Mucosa of stomach (tissue), 1 donor: ENCODE results near the gene MINK1.

ENCODE experiments used
- H3K27me3 ChIP-seq: one replicate; pipeline ENCODE4 v1.7.0; 2013; ENCODE audit warnings: mild to moderate bottlenecking, low read length; ENCODE audit not compliant: control insufficient read depth, insufficient read depth
- H3K36me3 ChIP-seq: one replicate; pipeline ENCODE4 v1.7.0; 2013; ENCODE audit warnings: low read length; ENCODE audit not compliant: control insufficient read depth, insufficient read depth
- H3K4me1 ChIP-seq: one replicate; pipeline ENCODE4 v1.7.0; 2013; ENCODE audit warnings: mild to moderate bottlenecking, low read length; ENCODE audit not compliant: control insufficient read depth, insufficient read depth
- H3K4me3 ChIP-seq: one replicate; pipeline ENCODE4 v1.7.0; 2013; ENCODE audit warnings: low read length
- H3K9ac ChIP-seq: one replicate; pipeline ENCODE4 v1.7.0; 2013; ENCODE audit warnings: mild to moderate bottlenecking, low read length, moderate library complexity
- H3K9me3 ChIP-seq: one replicate; pipeline ENCODE4 v1.7.0; 2013; ENCODE audit warnings: mild to moderate bottlenecking, low read length, moderate library complexity; ENCODE audit not compliant: control insufficient read depth
- donor health status: Pancreatic carcinoma.

Gene MINK1

DNA sequence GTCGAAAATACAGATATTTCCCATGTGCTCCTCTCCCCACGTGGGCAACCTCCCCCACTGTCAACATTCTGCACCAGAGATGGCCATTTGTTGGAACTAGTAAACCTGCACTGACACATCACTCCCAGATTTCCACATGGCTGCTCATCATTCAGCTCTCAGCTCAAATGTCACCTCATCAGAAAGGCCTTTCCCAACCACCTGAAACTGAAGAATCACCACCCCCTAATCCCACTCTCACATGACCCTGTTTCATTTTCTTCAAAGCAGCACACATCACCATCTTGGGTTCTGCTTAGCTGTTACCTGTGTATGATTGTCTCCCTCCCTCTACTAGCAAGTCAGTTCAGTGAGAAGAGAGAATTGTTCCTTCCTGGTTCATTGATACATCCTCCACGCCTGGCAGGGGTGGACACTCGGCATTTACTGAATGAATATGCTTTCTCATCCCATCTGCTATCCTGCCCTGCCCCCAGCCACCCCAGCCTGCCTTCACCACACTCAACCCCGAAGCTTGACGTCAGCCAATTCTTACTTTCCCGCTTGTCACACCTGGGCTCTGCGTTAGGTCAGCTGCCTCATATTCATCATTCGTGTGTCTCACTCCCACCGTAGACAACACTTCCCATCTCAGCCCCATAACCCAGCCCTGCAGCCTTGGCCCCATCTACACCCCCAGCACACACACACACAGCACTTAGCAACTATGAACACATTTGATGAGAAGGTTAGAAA, 32.5 kb upstream of the MINK1 start:
- H3K9ac ChIP-seq: no peak overlapping the region
- H3K36me3 ChIP-seq: no peaks in the 10 kb centered on the region
- H3K4me3 ChIP-seq: no peak overlapping the region

DNA sequence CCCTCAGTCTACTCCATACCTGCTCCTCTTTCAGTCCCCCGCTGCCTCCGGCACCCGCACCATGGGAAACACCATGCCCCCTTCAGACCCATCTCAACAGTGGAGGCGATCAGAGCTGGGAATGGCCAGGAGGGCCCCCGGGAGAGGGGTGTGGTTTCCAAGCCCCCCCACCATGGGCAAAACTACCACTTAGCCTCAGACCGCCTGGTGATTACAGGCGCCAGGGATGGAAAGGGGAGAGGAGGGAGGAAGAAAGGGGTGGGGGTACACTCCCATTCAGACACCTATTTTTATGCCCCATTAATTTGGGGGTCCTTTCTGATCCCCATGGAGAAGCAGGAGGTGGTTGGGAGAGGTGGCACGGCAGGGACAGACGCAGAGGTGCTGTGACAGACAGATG, 30.9 kb upstream of the MINK1 start, which contains the start of gene C17orf114:
Gene C17orf114 (minus strand): TSS at position 101 of the 400 bp plus-strand sequence.
- Histone ChIP-seq H3K36me3 (no peaks in the 10 kb centered on the region), H3K4me1 (peaks cover under 1% of the 10 kb centered on the region), H3K9ac (no peak within 1 kb of the TSS), H3K4me3 (no peak within 1 kb of the TSS), H3K27me3 (no peaks in the 10 kb centered on the region), H3K9me3 (no peaks in the 10 kb centered on the region)

More for the DNA sequence above, 32.5 kb upstream of the MINK1 start:
- Histone ChIP-seq H3K27me3 (no peaks in the 10 kb centered on the region), H3K4me1 (peaks cover 8% of the 10 kb centered on the region), H3K9me3 (no peaks in the 10 kb centered on the region)

DNA sequence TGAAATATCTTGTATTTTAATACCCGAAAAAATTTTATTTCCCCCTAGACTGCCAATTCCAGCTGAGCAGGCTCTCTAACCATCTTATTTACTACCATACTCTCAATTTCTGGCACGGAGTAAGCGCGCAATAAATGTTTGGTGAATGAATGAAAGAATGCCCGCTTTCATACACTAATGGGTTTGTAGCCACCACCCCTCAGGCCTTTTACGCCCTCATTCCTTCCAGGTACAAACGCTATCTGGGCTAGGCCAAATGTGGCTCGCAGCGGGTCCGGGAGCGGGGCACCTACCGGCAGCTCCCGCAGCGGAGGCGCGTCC, 26.7 kb upstream of the MINK1 start:
- Histone ChIP-seq H3K27me3 (no peaks in the 10 kb centered on the region), H3K36me3 (no peaks in the 10 kb centered on the region), H3K9me3 (no peaks in the 10 kb centered on the region), H3K4me1 (peaks cover 9% of the 10 kb centered on the region), H3K4me3 (no peak overlapping the region), H3K9ac (peak overlapping the region; percentile 39)

GRCh38 chr17:4806777-4807604, 26.1 kb upstream of the MINK1 start, which contains the start of gene PLD2:
TSS of gene PLD2 (plus strand) at chr17:4807152. CDS start at chr17:4807773, 621 bp downstream.
- no peaks in the 10 kb centered on the region for H3K9me3 ChIP-seq
- H3K4me1 ChIP-seq: peaks cover 9% of the 10 kb centered on the region
- peak within 1 kb of the TSS; percentile 71 for H3K9ac ChIP-seq
- H3K4me3 ChIP-seq: peak within 1 kb of the TSS; percentile 31
- H3K27me3 ChIP-seq: no peaks in the 10 kb centered on the region
- no peaks in the 10 kb centered on the region for H3K36me3 ChIP-seq

- Histone ChIP-seq H3K4me3 (no peak overlapping the region), H3K27me3 (no peaks in the 10 kb centered on the region), H3K9ac (peak overlapping the region; percentile 47), H3K9me3 (no peaks in the 10 kb centered on the region), H3K36me3 (no peaks in the 10 kb centered on the region), H3K4me1 (peaks cover 9% of the 10 kb centered on the region)
Observed at GRCh38 chr17:4807605-4808377, 25.3 kb upstream of the MINK1 start.

DNA sequence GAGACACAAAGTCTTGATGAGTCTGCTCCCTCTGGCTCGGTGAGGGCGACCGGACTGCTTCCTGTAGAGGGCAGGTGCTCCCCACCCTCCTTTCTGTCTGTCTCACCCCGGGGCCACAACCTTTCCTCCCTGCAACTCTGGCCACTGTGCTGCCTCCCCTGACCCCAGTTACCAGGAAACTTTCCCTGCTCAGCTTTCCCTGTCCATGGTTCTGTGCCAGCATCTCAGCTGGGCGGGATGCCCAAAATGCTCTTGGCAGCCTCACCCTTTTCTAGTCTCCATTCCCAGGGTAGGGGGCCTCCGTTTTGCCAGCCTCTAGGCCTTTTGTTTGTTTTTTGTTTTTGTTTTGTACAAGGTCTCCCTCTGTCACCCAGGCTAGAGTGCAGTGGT, 24.8 kb upstream of the MINK1 start:
- no peaks in the 10 kb centered on the region for H3K9me3 ChIP-seq
- H3K4me3 ChIP-seq: no peak overlapping the region
- H3K36me3 ChIP-seq: no peaks in the 10 kb centered on the region
- peaks cover 9% of the 10 kb centered on the region for H3K4me1 ChIP-seq
- H3K9ac ChIP-seq: no peak overlapping the region
- no peaks in the 10 kb centered on the region for H3K27me3 ChIP-seq

DNA sequence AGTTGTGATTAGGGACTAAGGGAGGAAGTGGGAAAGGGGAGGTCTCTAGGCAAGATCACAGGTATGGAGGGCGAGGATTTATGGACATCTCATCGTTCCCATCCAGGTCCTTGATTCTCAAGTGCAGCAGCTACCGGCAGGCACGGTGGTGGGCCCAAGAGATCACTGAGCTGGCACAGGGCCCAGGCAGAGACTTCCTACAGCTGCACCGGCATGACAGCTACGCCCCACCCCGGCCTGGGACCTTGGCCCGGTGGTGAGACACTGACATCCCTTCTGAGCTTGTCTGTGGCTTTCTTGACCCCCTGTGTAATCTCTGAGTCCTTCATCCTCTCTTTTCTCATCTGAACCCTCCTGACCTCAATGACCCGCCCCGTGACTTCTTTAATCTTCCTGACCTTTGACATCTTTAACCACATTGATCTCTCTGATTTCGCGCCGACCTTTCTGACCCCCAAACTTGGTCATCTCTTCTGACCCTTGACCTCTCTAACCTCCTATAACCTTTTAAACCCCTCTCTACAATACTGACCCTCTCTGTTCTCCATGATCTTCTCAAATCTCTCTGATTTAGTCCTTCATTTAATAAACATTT, 22.3 kb upstream of the MINK1 start:
- Histone ChIP-seq H3K9me3 (no peaks in the 10 kb centered on the region), H3K9ac (no peak overlapping the region), H3K36me3 (no peaks in the 10 kb centered on the region), H3K27me3 (no peaks in the 10 kb centered on the region), H3K4me3 (no peak overlapping the region), H3K4me1 (peaks cover 9% of the 10 kb centered on the region)

GRCh38 chr17:4811471-4811870, 21.7 kb upstream of the MINK1 start:
- no peak overlapping the region for H3K9ac ChIP-seq
- no peaks in the 10 kb centered on the region for H3K9me3 ChIP-seq
- H3K4me1 ChIP-seq: peaks cover 9% of the 10 kb centered on the region
- H3K36me3 ChIP-seq: no peaks in the 10 kb centered on the region
- H3K4me3 ChIP-seq: no peak overlapping the region
- no peaks in the 10 kb centered on the region for H3K27me3 ChIP-seq

DNA sequence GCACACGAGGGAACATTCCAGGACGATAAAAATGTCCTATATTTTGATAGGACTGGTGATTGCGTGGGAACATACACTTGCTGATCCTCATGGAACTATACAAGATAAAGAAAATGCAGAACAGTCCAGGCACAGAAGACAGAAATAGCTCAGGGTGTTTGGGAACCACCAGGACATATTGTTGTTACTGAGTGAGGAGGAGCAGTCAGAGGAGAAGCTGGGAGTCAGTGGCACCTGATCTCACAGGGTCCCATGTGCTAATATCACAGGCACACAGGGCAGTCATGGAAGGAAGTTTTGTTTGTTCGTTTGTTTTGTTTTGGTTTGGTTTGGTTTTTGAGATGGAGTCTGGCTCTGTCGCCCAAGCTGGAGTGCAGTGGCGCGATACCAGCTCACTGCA, 20.4 kb upstream of the MINK1 start:
- Histone ChIP-seq H3K4me3 (no peak overlapping the region), H3K4me1 (peaks cover 8% of the 10 kb centered on the region), H3K36me3 (no peaks in the 10 kb centered on the region), H3K9me3 (no peaks in the 10 kb centered on the region), H3K27me3 (no peaks in the 10 kb centered on the region), H3K9ac (no peak overlapping the region)

GRCh38 chr17:4815043-4815675, 18.0 kb upstream of the MINK1 start:
- no peak overlapping the region for H3K4me3 ChIP-seq
- H3K4me1 ChIP-seq: no peaks in the 10 kb centered on the region
- H3K27me3 ChIP-seq: no peaks in the 10 kb centered on the region
- no peaks in the 10 kb centered on the region for H3K9me3 ChIP-seq
- no peaks in the 10 kb centered on the region for H3K36me3 ChIP-seq
- H3K9ac ChIP-seq: no peak overlapping the region

DNA sequence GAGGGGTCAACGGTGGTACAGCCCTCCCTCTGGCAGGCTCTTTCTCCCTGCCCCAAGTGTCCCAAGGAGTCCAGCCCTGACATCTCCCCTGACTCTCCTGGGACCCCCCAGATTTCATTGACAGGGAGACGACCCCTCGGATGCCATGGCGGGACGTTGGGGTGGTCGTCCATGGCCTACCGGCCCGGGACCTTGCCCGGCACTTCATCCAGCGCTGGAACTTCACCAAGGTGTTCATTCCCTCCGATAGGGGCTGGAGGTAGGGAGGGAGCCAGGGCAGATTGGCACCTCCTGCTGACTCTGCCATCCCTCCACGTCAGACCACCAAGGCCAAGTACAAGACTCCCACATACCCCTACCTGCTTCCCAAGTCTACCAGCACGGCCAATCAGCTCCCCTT, 16.3 kb upstream of the MINK1 start:
- no peaks in the 10 kb centered on the region for H3K4me1 ChIP-seq
- no peaks in the 10 kb centered on the region for H3K36me3 ChIP-seq

More for the DNA sequence above, 16.3 kb upstream of the MINK1 start:
- H3K9ac ChIP-seq: no peak overlapping the region
- no peak overlapping the region for H3K4me3 ChIP-seq
- H3K9me3 ChIP-seq: no peaks in the 10 kb centered on the region
- H3K27me3 ChIP-seq: no peaks in the 10 kb centered on the region
